HCT116 (cell line): ENCODE measurements around the gene GIT1. TPM values are rescaled to one million over a fixed set of nuclear protein-coding genes. Genes with fewer than 3 reads are reported as not detected.

Experiments used
- ATAC-seq: fragments of 200-7000 bp; cut with Tn5 transposase; 2 replicates; pipeline ENCODE4 v1.9.1; 2020; ENCODE audit warnings: mild to moderate bottlenecking, moderate library complexity
- BruUV-seq: library from RNA; stranded (reverse); fragments of 400-500 nt; replicated peaks from 2 replicates; lab custom pipeline; 2021; lab: Mats Ljungman, UMichigan
- CTCF ChIA-PET: fragments of 300-600 bp; sonication (Branson Sonifier 250); formaldehyde crosslinking; loops from one replicate; lab custom pipeline; 2021; ENCODE audit warnings: antibody characterized with exemption; lab: Charles Lee
- POLR2A ChIA-PET: fragments of 300-600, 350-600 bp; sonication (Branson Sonifier 250); formaldehyde crosslinking; loops from one replicate; lab custom pipeline; 2021; ENCODE audit warnings: antibody characterized with exemption; lab: Charles Lee
- RAD21 ChIA-PET, 2 experiments: fragments of 300-600 bp; sonication (Branson Sonifier 250); formaldehyde crosslinking; loops; one replicate each; lab custom pipeline; 2023; ENCODE audit warnings: low total read pairs in 2 of 2; ENCODE audit not compliant: uncharacterized antibody in 2 of 2, unreplicated experiment in 2 of 2, low non-redundant PET in 1 of 2; lab: Charles Lee
- DNase-seq: peaks from one replicate; pipeline ENCODE4 v3.0.0-alpha.2; 2010; ENCODE audit warnings: low read depth, low spot score
- H2AFZ ChIP-seq: fragments of 200-600 bp; shearing (Covaris generic), sonication (generic); 2 replicates; pipeline ENCODE4 v1.6.1; 2017; ENCODE audit warnings: low read depth, mixed run types, mixed read lengths, antibody characterized with exemption, low read length; ENCODE audit not compliant: poor library complexity, severe bottlenecking
- H3K27ac ChIP-seq: 2 replicates; pipeline ENCODE4 v1.5.1; 2012; ENCODE audit warnings: low read depth, low read length
- H3K27me3 ChIP-seq: fragments of 200-600 bp; sonication (generic); 2 replicates; pipeline ENCODE4 v1.6.1; 2016; ENCODE audit warnings: mixed run types, low read length, mixed read lengths; ENCODE audit not compliant: insufficient read depth
- H3K36me3 ChIP-seq, 2 experiments: fragments of 200-500 bp in 1 of 2; fragments of 200-600 bp in 1 of 2; sonication (Bioruptor generic) in 1 of 2; sonication (generic) in 1 of 2; 2 replicates each; pipeline versions ENCODE4 v1.5.1 to v1.6.1; 2014 to 2016; ENCODE audit warnings: low read length in 2 of 2, inconsistent platforms in 1 of 2, mixed read lengths in 1 of 2, mixed run types in 1 of 2; ENCODE audit not compliant: insufficient read depth in 2 of 2, control insufficient read depth in 1 of 2
- H3K4me1 ChIP-seq, 2 experiments: fragments of 200-600 bp in 1 of 2; sonication (generic) in 1 of 2; 2 replicates each; pipeline versions ENCODE4 v1.5.1 to v1.6.1; 2012 to 2017; ENCODE audit warnings: low read length in 2 of 2, inconsistent platforms in 1 of 2, mild to moderate bottlenecking in 1 of 2, mixed read lengths in 1 of 2, mixed run types in 1 of 2, moderate library complexity in 1 of 2; ENCODE audit not compliant: insufficient read depth in 2 of 2, control insufficient read depth in 1 of 2
- H3K4me2 ChIP-seq: fragments of 200-600 bp; sonication (generic); 2 replicates; pipeline ENCODE4 v1.6.1; 2017; ENCODE audit warnings: mixed run types, low read length, mixed read lengths
- H3K4me3 ChIP-seq, 2 experiments: fragments of 200-600 bp in 1 of 2; sonication (generic) in 1 of 2; replicated peaks in 1 of 2; 2 replicates each; pipeline ENCODE4 v1.5.1; 2011 to 2016; ENCODE audit warnings: low read length in 2 of 2, control low read depth in 1 of 2, low read depth in 1 of 2, mild to moderate bottlenecking in 1 of 2, mixed read lengths in 1 of 2, mixed run types in 1 of 2
- H3K79me2 ChIP-seq: fragments of 200-600 bp; sonication (generic); 2 replicates; pipeline ENCODE4 v1.6.1; 2017; ENCODE audit warnings: mild to moderate bottlenecking, mixed run types, low read length, moderate library complexity, mixed read lengths; ENCODE audit not compliant: insufficient read depth
- H3K9ac ChIP-seq: fragments of 200-600 bp; sonication (generic); 2 replicates; pipeline ENCODE4 v1.6.1; 2016; ENCODE audit warnings: low read length, mixed read lengths
- H3K9me2 ChIP-seq: fragments of 200-600 bp; sonication (generic), shearing (Covaris generic); 2 replicates; pipeline ENCODE4 v1.6.1; 2017; ENCODE audit warnings: mixed run types, mild to moderate bottlenecking, moderate library complexity; ENCODE audit not compliant: insufficient read depth
- H3K9me3 ChIP-seq, 2 experiments: fragments of 200-500 bp in 1 of 2; fragments of 200-600 bp in 1 of 2; sonication (Bioruptor generic) in 1 of 2; sonication (generic) in 1 of 2; 2 replicates each; pipeline ENCODE4 v1.6.1; 2014 to 2017; ENCODE audit warnings: low read length in 2 of 2, mixed read lengths in 2 of 2, inconsistent platforms in 1 of 2, low read depth in 1 of 2, mild to moderate bottlenecking in 1 of 2, mixed run types in 1 of 2, moderate library complexity in 1 of 2; ENCODE audit not compliant: control insufficient read depth in 1 of 2, insufficient read depth in 1 of 2
- H4K20me1 ChIP-seq: fragments of 200-600 bp; sonication (generic), shearing (Covaris generic); 2 replicates; pipeline ENCODE4 v1.6.1; 2017; ENCODE audit warnings: mixed run types, mild to moderate bottlenecking, moderate library complexity; ENCODE audit not compliant: insufficient read depth
- ATF3 ChIP-seq: IDR thresholded peaks from 2 replicates; pipeline ENCODE4 v1.6.1; 2012
- CBX3 ChIP-seq: IDR thresholded peaks from 2 replicates; pipeline ENCODE4 v1.6.1; 2012; ENCODE audit warnings: low read depth
- CEBPB ChIP-seq: IDR thresholded peaks from 2 replicates; pipeline ENCODE4 v1.6.1; 2012; ENCODE audit warnings: low read depth
- CTCF ChIP-seq, 3 experiments: fragments of 200-600 bp in 1 of 3; sonication (generic) in 1 of 3; IDR thresholded peaks in 2 of 3; conservative IDR thresholded peaks in 1 of 3; 2 replicates each; pipeline ENCODE4 v1.5.1; 2012 to 2017; ENCODE audit warnings: low read depth in 2 of 3, low read length in 2 of 3, antibody characterized with exemption in 1 of 3, borderline replicate concordance in 1 of 3, control low read depth in 1 of 3, mild to moderate bottlenecking in 1 of 3, mixed read lengths in 1 of 3, mixed run types in 1 of 3, moderate library complexity in 1 of 3; ENCODE audit not compliant: insufficient read depth in 1 of 3
- EZH2 ChIP-seq: fragments of 200-600 bp; sonication (generic); IDR thresholded peaks from 2 replicates; pipeline ENCODE4 v1.6.1; 2017; ENCODE audit warnings: antibody characterized with exemption, mixed run types
- FOSL1 ChIP-seq: IDR thresholded peaks from 2 replicates; pipeline ENCODE4 v1.6.1; 2012; ENCODE audit warnings: low read depth
- MAX ChIP-seq: IDR thresholded peaks from 2 replicates; pipeline ENCODE4 v1.6.1; 2012
- POLR2A ChIP-seq: IDR thresholded peaks from 2 replicates; pipeline ENCODE4 v1.7.0; 2011; ENCODE audit warnings: borderline replicate concordance; ENCODE audit not compliant: insufficient read depth, insufficient read length; ENCODE audit errors: extremely low read depth
- POLR2AphosphoS5 ChIP-seq: IDR thresholded peaks from 2 replicates; pipeline ENCODE4 v1.6.1; 2011; ENCODE audit warnings: mild to moderate bottlenecking, low read depth, low read length, moderate library complexity
- RAD21 ChIP-seq: IDR thresholded peaks from 2 replicates; pipeline ENCODE4 v1.6.1; 2012; ENCODE audit warnings: low read depth, mild to moderate bottlenecking
- REST ChIP-seq: IDR thresholded peaks from 2 replicates; pipeline ENCODE4 v1.6.1; 2012; ENCODE audit warnings: low read depth
- SIN3A ChIP-seq: IDR thresholded peaks from 2 replicates; pipeline ENCODE4 v1.6.1; 2012; ENCODE audit warnings: low read depth
- SP1 ChIP-seq: IDR thresholded peaks from 2 replicates; pipeline ENCODE4 v1.6.1; 2012; ENCODE audit warnings: low read depth
- SRF ChIP-seq: IDR thresholded peaks from 2 replicates; pipeline ENCODE4 v1.6.1; 2012; ENCODE audit warnings: low read depth
- YY1 ChIP-seq: IDR thresholded peaks from 2 replicates; pipeline ENCODE4 v1.6.1; 2011; ENCODE audit warnings: low read length, low read depth, moderate library complexity, mild to moderate bottlenecking; ENCODE audit not compliant: insufficient replicate concordance; ENCODE audit errors: extremely low read depth
- ZBTB33 ChIP-seq: IDR thresholded peaks from 2 replicates; pipeline ENCODE4 v1.6.1; 2011; ENCODE audit warnings: mild to moderate bottlenecking, low read length, moderate library complexity; ENCODE audit not compliant: insufficient replicate concordance; ENCODE audit errors: extremely low read depth
- ZFX ChIP-seq: fragments of 450-650 bp; IDR thresholded peaks from 2 replicates; pipeline ENCODE4 v1.6.1; 2017
- ZNF274 ChIP-seq: fragments of 200-500 bp; sonication (Bioruptor generic); IDR thresholded peaks from 2 replicates; pipeline ENCODE4 v1.6.1; 2014; ENCODE audit warnings: mild to moderate bottlenecking, low read depth, low read length, inconsistent platforms
- intact Hi-C: fragments of 100-400 bp; cut with micrococcal nuclease; formaldehyde crosslinking; loops from 2 replicates; pipeline ENCODE4 v1.10.0; 2022
- total RNA-seq: library from RNA; stranded (reverse); gene quantifications from one replicate; pipeline ENCODE4 v1.2.1, GENCODE V29; 2021; ENCODE audit not compliant: unreplicated experiment

The GIT1 gene
- total RNA-seq, 1 experiment from 2014 or later = 76.5 TPM

- BruUV-seq = no TSS peak
- CTCF ChIA-PET = interaction anchor here (1.5 to 6.0 kb wide), 3 partner anchors 11 to 62 kb away, joined by 3 to 38 read pairs (median 4); partner anchors contain the start of genes ABHD15 and ANKRD13B
- RAD21 ChIA-PET = no interaction called here
- intact Hi-C loops = no loop called here
- POLR2A ChIA-PET = no interaction called here
- Histone ChIP-seq H3K9me3 (no peaks in the 10 kb centered on the region), H3K79me2 (no peaks in the 10 kb centered on the region; the same call in 1 of the 2 replicates), H3K9ac (no peak overlapping the region), H4K20me1 (no peaks in the 10 kb centered on the region), H3K27me3 (no peaks in the 10 kb centered on the region), H2AFZ (no peak overlapping the region), H3K27ac (no peak overlapping the region), H3K4me2 (no peak overlapping the region), H3K4me3 (no peak overlapping the region), H3K9me2 (no peaks in the 10 kb centered on the region)
- ATAC-seq = no peak
- TF ChIP-seq EZH2 (no peak), MAX (no peak), ATF3 (no peak), POLR2AphosphoS5 (no peak), CBX3 (no peak), CTCF (IDR thresholded peaks at IDR 0.05 in 2 of 3, conservative IDR thresholded peaks at IDR 0.05 in 1 of 3; ENCODE audit: borderline replicate concordance in 1 of 3, insufficient read depth in 1 of 3, low read depth in 2 of 3, low read length in 2 of 3) (no peak), FOSL1 (no peak), ZBTB33 (no peak), ZFX (no peak), RAD21 (no peak), POLR2A (no peak), REST (no peak), ZNF274 (no peak), CEBPB (no peak), SP1 (no peak), SIN3A (no peak), YY1 (no peak), SRF (no peak)
- TF ChIP-seq, all 23 proteins: peak for 0
- Histone ChIP-seq H3K36me3 (peaks cover 9 to 10% of the 10 kb centered on the region in 2 experiments; a peak in 2 of 4 replicates), H3K4me1 (peaks cover 0 to 14% of the 10 kb centered on the region in 2 experiments; a peak in 2 of 4 replicates)
- DNase-seq = no peak
These were observed 11.8 kb downstream of the GIT1 start for GRCh38 chr17:29577385-29578211.
